Mesenchymal stem cell (in vitro differentiated cells and primary cell): Measurements from ENCODE around the gene CCDC78. TPM values are rescaled to one million over a fixed set of nuclear protein-coding genes. Genes with fewer than 3 reads are reported as not detected.

Source experiments
- DNase-seq: peaks from one replicate; pipeline ENCODE4 v3.0.0-alpha.2; 2013
- H2AFZ ChIP-seq: one replicate; pipeline ENCODE4 v1.6.1; 2013; ENCODE audit warnings: low read depth, mild to moderate bottlenecking, control low read depth, inconsistent platforms, low read length, moderate library complexity
- H2AK5ac ChIP-seq: 2 replicates; pipeline ENCODE4 v1.6.1; 2013; ENCODE audit warnings: low read length, moderate library complexity, mild to moderate bottlenecking, inconsistent platforms; ENCODE audit not compliant: severe bottlenecking
- H2BK120ac ChIP-seq: one replicate; pipeline ENCODE4 v1.6.1; 2013; ENCODE audit warnings: low read depth, mild to moderate bottlenecking, inconsistent platforms, low read length, moderate library complexity
- H2BK12ac ChIP-seq, 2 experiments: one replicate each; pipeline ENCODE4 v1.6.1; 2013; ENCODE audit warnings: inconsistent platforms in 2 of 2, low read length in 2 of 2, mild to moderate bottlenecking in 2 of 2, moderate library complexity in 2 of 2, control low read depth in 1 of 2
- H2BK15ac ChIP-seq: one replicate; pipeline ENCODE4 v1.6.1; 2013; ENCODE audit warnings: mild to moderate bottlenecking, low read depth, inconsistent platforms; ENCODE audit not compliant: poor library complexity, severe bottlenecking
- H2BK5ac ChIP-seq: 2 replicates; pipeline ENCODE4 v1.6.1; 2013; ENCODE audit warnings: low read depth, mild to moderate bottlenecking, low read length, control low read depth, inconsistent platforms; ENCODE audit not compliant: poor library complexity, severe bottlenecking
- H3K14ac ChIP-seq, 2 experiments: one replicate each; pipeline ENCODE4 v1.6.1; 2013; ENCODE audit warnings: inconsistent platforms in 2 of 2, low read length in 2 of 2, control low read depth in 1 of 2, mild to moderate bottlenecking in 1 of 2, moderate library complexity in 1 of 2
- H3K18ac ChIP-seq, 2 experiments: one replicate each; pipeline ENCODE4 v1.6.1; 2013; ENCODE audit warnings: inconsistent platforms in 2 of 2, low read length in 2 of 2, control low read depth in 1 of 2, low read depth in 1 of 2, mild to moderate bottlenecking in 1 of 2
- H3K23ac ChIP-seq, 2 experiments: one replicate each; pipeline ENCODE4 v1.6.1; 2013; ENCODE audit warnings: inconsistent platforms in 2 of 2, low read length in 2 of 2, mild to moderate bottlenecking in 2 of 2, moderate library complexity in 2 of 2, control low read depth in 1 of 2
- H3K27ac ChIP-seq: 2 replicates; pipeline ENCODE4 v1.5.1; 2013; ENCODE audit warnings: mild to moderate bottlenecking, moderate library complexity, low read length, control low read depth, inconsistent platforms; ENCODE audit not compliant: poor library complexity, severe bottlenecking
- H3K27me3 ChIP-seq, 2 experiments: 2 replicates each; pipeline versions ENCODE4 v1.6.1 to v1.7.0; 2013; ENCODE audit warnings: low read length in 2 of 2, mild to moderate bottlenecking in 2 of 2, moderate library complexity in 2 of 2, control low read depth in 1 of 2, inconsistent platforms in 1 of 2; ENCODE audit not compliant: control insufficient read depth in 1 of 2, insufficient read depth in 1 of 2
- H3K36me3 ChIP-seq, 2 experiments: 2 replicates each; pipeline versions ENCODE4 v1.6.1 to v1.7.0; 2013; ENCODE audit warnings: low read length in 2 of 2, control low read depth in 1 of 2, inconsistent platforms in 1 of 2, low read depth in 1 of 2, mild to moderate bottlenecking in 1 of 2; ENCODE audit not compliant: insufficient read depth in 2 of 2, control insufficient read depth in 1 of 2
- H3K4ac ChIP-seq, 2 experiments: one replicate each; pipeline ENCODE4 v1.6.1; 2013; ENCODE audit warnings: inconsistent platforms in 2 of 2, low read length in 2 of 2, mild to moderate bottlenecking in 2 of 2, moderate library complexity in 2 of 2, control low read depth in 1 of 2, low read depth in 1 of 2
- H3K4me1 ChIP-seq: 2 replicates; pipeline ENCODE4 v1.6.1; 2013; ENCODE audit warnings: low read depth, low read length, control low read depth; ENCODE audit not compliant: control insufficient read depth, insufficient read depth
- H3K4me2 ChIP-seq: 2 replicates; pipeline ENCODE4 v1.6.1; 2013; ENCODE audit warnings: low read length, mild to moderate bottlenecking, inconsistent platforms; ENCODE audit not compliant: poor library complexity, severe bottlenecking
- H3K4me3 ChIP-seq, 2 experiments: 2 replicates each; pipeline versions ENCODE4 v1.5.1 to v1.7.0; 2013; ENCODE audit warnings: low read length in 2 of 2, mild to moderate bottlenecking in 2 of 2, control low read depth in 1 of 2, low read depth in 1 of 2; ENCODE audit not compliant: insufficient read depth in 1 of 2
- H3K79me1 ChIP-seq: replicated peaks from 2 replicates; pipeline ENCODE4 v1.6.1; 2013; ENCODE audit warnings: mild to moderate bottlenecking, control low read depth, low read length, inconsistent platforms; ENCODE audit not compliant: poor library complexity, severe bottlenecking
- H3K9ac ChIP-seq: 2 replicates; pipeline ENCODE4 v1.7.0; 2013; ENCODE audit warnings: mild to moderate bottlenecking, low read length, moderate library complexity
- H3K9me3 ChIP-seq: 2 replicates; pipeline ENCODE4 v1.7.0; 2013; ENCODE audit warnings: mild to moderate bottlenecking, low read length; ENCODE audit not compliant: control insufficient read depth
- H4K8ac ChIP-seq: one replicate; pipeline ENCODE4 v1.6.1; 2013; ENCODE audit warnings: inconsistent platforms, mild to moderate bottlenecking, low read length, moderate library complexity
- H4K91ac ChIP-seq: one replicate; pipeline ENCODE4 v1.6.1; 2013; ENCODE audit warnings: mild to moderate bottlenecking, low read length, inconsistent platforms
- WGBS: methylation state at CpG from one replicate; pipeline ENCODE4 v1.1.7; 2013; ENCODE audit warnings: mixed read lengths; 5-methylcytosine and 5-hydroxymethylcytosine counted together
- polyA plus RNA-seq, 2 experiments: library from polyadenylated mRNA; stranded (reverse); fragments of 200-250 nt; gene quantifications; one replicate each; pipeline ENCODE4 v1.2.3, GENCODE V29; 2013

Gene CCDC78
- polyA plus RNA-seq (2013, experiment 1 of 2) = 2.5 TPM
- 2.1 TPM for polyA plus RNA-seq (2013, experiment 2 of 2)

DNA sequence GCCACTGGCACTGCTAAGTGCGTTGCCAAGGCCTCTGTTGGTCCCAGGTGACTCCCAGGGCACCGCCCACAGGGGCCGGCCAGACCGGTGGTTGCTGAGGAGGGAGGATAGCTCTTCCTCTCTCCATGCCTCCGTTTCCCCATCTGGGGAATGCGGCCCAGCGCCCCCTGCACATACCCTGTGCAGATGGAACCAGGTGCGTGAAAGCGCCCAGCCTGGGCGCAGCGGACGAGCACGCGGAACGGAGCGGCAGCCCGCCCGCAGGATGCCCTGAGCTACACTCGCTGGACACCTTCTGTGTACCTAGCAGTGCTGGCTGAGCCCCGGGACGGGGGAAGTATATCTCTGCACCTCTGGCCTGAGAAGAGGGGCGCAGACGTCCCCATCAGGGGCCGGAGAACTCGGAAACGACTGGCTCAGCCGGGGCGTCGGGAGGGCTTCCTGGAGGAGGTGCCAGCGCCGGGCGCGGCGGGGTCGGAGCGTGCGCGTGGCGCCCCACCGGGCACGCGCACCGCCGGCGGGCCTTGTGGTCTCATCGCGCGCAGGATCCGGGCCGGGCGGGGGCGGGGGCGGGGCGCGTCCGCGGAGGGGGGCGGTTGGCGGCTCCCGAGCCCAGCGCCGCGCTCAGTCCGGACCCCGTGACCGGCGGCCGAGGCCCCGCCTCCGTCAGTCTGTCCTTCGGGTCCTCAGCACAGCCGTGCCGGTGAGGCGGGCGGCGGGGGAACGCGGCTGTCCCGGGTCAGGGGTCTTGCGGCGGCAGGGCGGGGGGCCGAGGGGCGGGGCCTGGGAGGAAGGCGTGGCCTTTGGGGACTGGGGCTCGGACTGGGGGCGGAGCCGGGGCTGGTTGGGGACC lies at the start of gene CCDC78, which contains the start of gene HAGHL:
Gene CCDC78, minus strand, starts transcription at position 6 of the 853 bp plus-strand sequence. CDS start 76 bp downstream, outside the sequence.
Gene HAGHL, plus strand, starts transcription at position 669 of the 853 bp plus-strand sequence. CDS start 404 bp downstream, outside the sequence.
- Histone ChIP-seq H3K23ac (peak within 1 kb of the TSS in 1 of 2 experiments; percentile 63), H3K9me3 (no peaks in the 10 kb centered on the region), H4K8ac (peak within 1 kb of the TSS; percentile 47), H2AFZ (peak within 1 kb of the TSS; percentile 51), H3K14ac (peak within 1 kb of the TSS in 1 of 2 experiments; percentile 92), H3K4me2 (peak within 1 kb of the TSS; percentile 93), H2BK15ac (peak within 1 kb of the TSS; percentile 57), H3K27ac (no peak within 1 kb of the TSS), H3K4ac (peak within 1 kb of the TSS; percentile 70 to 95), H3K79me1 (peaks cover 2% of the 10 kb centered on the region), H3K36me3 (peaks cover 3 to 49% of the 10 kb centered on the region in 2 experiments), H3K9ac (peak within 1 kb of the TSS; percentile 84), H2BK120ac (peak within 1 kb of the TSS; percentile 68), H3K27me3 (peaks cover 0 to 19% of the 10 kb centered on the region in 2 experiments), H3K4me1 (peaks cover 45% of the 10 kb centered on the region), H3K4me3 (peak within 1 kb of the TSS; percentile 56 to 82), H2AK5ac (no peak within 1 kb of the TSS), H2BK12ac (peak within 1 kb of the TSS in 1 of 2 experiments; percentile 90), H2BK5ac (no peak within 1 kb of the TSS), H4K91ac (peak within 1 kb of the TSS; percentile 67), H3K18ac (peak within 1 kb of the TSS; percentile 71 to 98)
- WGBS = 5% methylated on average over 50 of the region's 88 CpGs
- peak; percentile 59 for DNase-seq

DNA sequence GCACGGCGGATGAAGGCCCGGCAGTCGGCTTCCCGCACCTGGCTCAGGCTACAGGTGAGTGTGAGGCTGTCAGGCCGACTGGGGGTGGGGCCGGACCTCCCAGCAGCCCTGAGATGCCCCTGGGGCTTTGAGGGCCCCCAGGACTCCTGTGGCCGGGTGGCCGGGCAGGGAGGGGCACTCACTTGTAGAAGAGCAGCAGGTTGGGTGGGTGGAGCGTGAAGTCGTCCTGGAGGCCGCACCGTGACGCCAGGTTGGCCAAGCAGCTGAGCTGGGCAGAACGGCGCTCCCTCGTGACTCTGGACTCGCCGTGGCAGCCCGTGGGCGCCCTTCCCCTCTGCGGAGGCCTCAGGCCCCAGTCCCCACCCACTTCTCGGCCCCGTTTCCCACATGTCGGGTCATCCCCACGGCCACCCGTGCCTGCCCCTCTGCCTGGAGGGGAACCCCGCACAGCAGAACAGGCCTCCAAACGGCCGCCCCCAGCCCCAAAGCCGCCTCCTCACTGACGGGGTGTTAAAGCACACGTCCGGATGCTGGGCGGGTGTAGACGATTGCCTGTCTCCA lies 49.1 kb upstream of the CCDC78 start:
- H3K4ac ChIP-seq = no peak overlapping the region
- no peak overlapping the region for H3K27ac ChIP-seq
- no peak overlapping the region for H2AFZ ChIP-seq
- H4K8ac ChIP-seq = no peak overlapping the region
- H3K27me3 ChIP-seq = peaks cover 0 to 43% of the 10 kb centered on the region in 2 experiments
- no peak overlapping the region for H3K18ac ChIP-seq
- H4K91ac ChIP-seq = no peak overlapping the region
- H2AK5ac ChIP-seq = no peak overlapping the region
- no peaks in the 10 kb centered on the region for H3K9me3 ChIP-seq
- no peak for DNase-seq
- no peak overlapping the region for H2BK120ac ChIP-seq
- H3K23ac ChIP-seq = no peak overlapping the region
- H3K9ac ChIP-seq = no peak overlapping the region
- H3K36me3 ChIP-seq = no peaks in the 10 kb centered on the region
- peak overlapping the region in 1 of 2 experiments; percentile 23 for H3K4me3 ChIP-seq
- no peak overlapping the region for H3K4me2 ChIP-seq
- H2BK15ac ChIP-seq = no peak overlapping the region
- 83% methylated on average over 35 of the region's 36 CpGs for WGBS
- peaks cover 20% of the 10 kb centered on the region for H3K4me1 ChIP-seq
- H3K79me1 ChIP-seq = no peaks in the 10 kb centered on the region
- H2BK12ac ChIP-seq = no peak overlapping the region
- H3K14ac ChIP-seq = no peak overlapping the region
- no peak overlapping the region for H2BK5ac ChIP-seq

DNA sequence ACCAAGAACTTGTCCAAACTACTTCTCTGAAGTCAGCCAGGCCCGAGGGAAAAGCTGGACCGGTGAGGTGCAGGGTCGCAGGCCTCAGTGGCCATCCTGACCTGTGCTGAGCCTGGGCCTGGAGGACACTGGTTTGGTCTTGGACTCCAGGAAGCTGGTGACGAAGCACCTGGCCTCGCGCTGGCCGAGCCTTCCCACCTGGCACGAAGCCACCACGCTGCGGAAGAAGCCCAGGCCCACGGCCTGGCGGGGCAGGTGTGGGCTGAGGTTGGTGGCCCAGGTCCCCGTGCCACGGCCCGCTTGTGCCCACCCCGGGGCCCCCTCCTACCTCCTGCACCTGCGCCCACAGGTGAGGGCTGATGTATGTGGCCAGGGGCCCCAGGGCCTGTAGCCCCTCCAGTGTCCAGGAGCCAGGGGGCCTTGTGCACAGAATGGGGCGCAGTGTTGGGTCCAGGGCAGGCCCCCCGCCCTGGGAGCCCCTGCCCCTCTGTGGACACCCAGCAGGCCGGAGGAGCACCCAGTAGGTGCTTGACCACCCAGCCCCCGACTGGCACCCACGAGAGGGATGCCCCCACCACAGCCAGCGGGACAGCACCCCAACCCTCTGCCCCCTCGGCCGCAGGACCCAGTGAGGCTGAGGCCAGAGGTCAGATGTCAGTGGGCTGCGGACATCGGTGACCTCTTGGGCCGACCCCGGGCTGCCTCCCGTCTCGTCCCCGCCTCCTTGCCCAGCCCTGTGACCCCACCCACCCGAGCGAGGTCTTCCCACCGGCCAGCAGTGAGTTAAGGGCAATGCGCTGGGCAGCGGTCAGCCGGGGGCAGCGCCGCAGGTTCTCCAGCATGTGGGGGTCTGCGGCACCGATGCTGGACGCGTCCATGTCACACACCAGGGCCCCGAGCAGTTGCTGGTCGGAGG lies 48.1 kb upstream of the CCDC78 start:
- H3K27ac ChIP-seq = no peak overlapping the region
- no peaks in the 10 kb centered on the region for H3K9me3 ChIP-seq
- no peak overlapping the region for H2AFZ ChIP-seq
- H3K4ac ChIP-seq = no peak overlapping the region
- DNase-seq = no peak
- no peak overlapping the region for H3K9ac ChIP-seq
- no peaks in the 10 kb centered on the region for H3K79me1 ChIP-seq
- H2AK5ac ChIP-seq = no peak overlapping the region
- H2BK120ac ChIP-seq = no peak overlapping the region
- H3K4me2 ChIP-seq = no peak overlapping the region
- no peak overlapping the region for H3K18ac ChIP-seq
- no peak overlapping the region for H4K8ac ChIP-seq
- no peak overlapping the region for H3K14ac ChIP-seq
- 92% methylated on average over 46 of the region's 46 CpGs for WGBS
- no peak overlapping the region for H3K23ac ChIP-seq
- peaks cover 0 to 42% of the 10 kb centered on the region in 2 experiments for H3K27me3 ChIP-seq
- H2BK5ac ChIP-seq = no peak overlapping the region
- H3K4me1 ChIP-seq = peaks cover 24% of the 10 kb centered on the region
- peak overlapping the region; percentile 12 for H2BK15ac ChIP-seq
- H3K4me3 ChIP-seq = peak overlapping the region in 1 of 2 experiments; percentile 30
- no peaks in the 10 kb centered on the region for H3K36me3 ChIP-seq
- H2BK12ac ChIP-seq = no peak overlapping the region
- H4K91ac ChIP-seq = no peak overlapping the region
